ENCODE data around the gene AMER1. TPM values are rescaled to one million over a fixed set of nuclear protein-coding genes. Genes with fewer than 3 reads are reported as not detected.

The AMER1 gene
- total RNA-seq, 2 donors from 2014 or later, result 7.9 to 8.8 TPM

- Histone ChIP-seq H3K27me3 (replicated peaks; ENCODE audit: insufficient read depth) (no peaks in the 10 kb centered on the region), H3K27ac (no peak overlapping the region), H3K9me3 (no peaks in the 10 kb centered on the region), H3K4me1 (ENCODE audit: control insufficient read depth in 1 of 2, low read depth in 2 of 2) (no peaks in the 10 kb centered on the region), H3K4me3 (no peak overlapping the region), H3K36me3 (no peaks in the 10 kb centered on the region)
- no peak for ATAC-seq (ENCODE audit: insufficient number of reproducible peaks, low FRiP score, low read depth)
- no peak for DNase-seq (ENCODE audit: low spot score)
- TF ChIP-seq CTCF (IDR thresholded peaks at IDR 0.05), result no peak
These were observed 52.7 kb downstream of the AMER1 start for GRCh38 chrX:64152857-64153256.

GRCh38 chrX:64151911-64152310, 53.6 kb downstream of the AMER1 start:
- H3K4me1 ChIP-seq (ENCODE audit: control insufficient read depth in 1 of 2, low read depth in 2 of 2), result no peaks in the 10 kb centered on the region
- no peak for TF ChIP-seq CTCF (IDR thresholded peaks at IDR 0.05)
- no peak overlapping the region for H3K27ac ChIP-seq
- no peak overlapping the region for H3K4me3 ChIP-seq
- ATAC-seq (ENCODE audit: insufficient number of reproducible peaks, low FRiP score, low read depth) (no peak), DNase-seq (ENCODE audit: low spot score) (no peak)
- no peaks in the 10 kb centered on the region for H3K36me3 ChIP-seq
- no peaks in the 10 kb centered on the region for H3K9me3 ChIP-seq
- H3K27me3 ChIP-seq (replicated peaks; ENCODE audit: insufficient read depth), result no peaks in the 10 kb centered on the region

- Histone ChIP-seq H3K4me1 (ENCODE audit: control insufficient read depth in 1 of 2, low read depth in 2 of 2) (no peaks in the 10 kb centered on the region), H3K27me3 (replicated peaks; ENCODE audit: insufficient read depth) (no peaks in the 10 kb centered on the region), H3K9me3 (no peaks in the 10 kb centered on the region), H3K27ac (no peak overlapping the region), H3K36me3 (no peaks in the 10 kb centered on the region), H3K4me3 (no peak overlapping the region)
- DNase-seq (ENCODE audit: low spot score), result no peak
- no peak for ATAC-seq (ENCODE audit: insufficient number of reproducible peaks, low FRiP score, low read depth)
- TF ChIP-seq CTCF (IDR thresholded peaks at IDR 0.05), result no peak
These were observed 54.7 kb downstream of the AMER1 start for GRCh38 chrX:64150775-64151174.

Other genes starting within 250 kb of the AMER1 start
- not detected for gene ASB12, start 24.9 kb upstream of the AMER1 start, total RNA-seq
- gene MTMR8, start 189.7 kb upstream of the AMER1 start, total RNA-seq, result 10 to 100 TPM in 1 of 2 donors, 1 to 10 TPM in 1; 3.5 to 12.1 TPM